GM19239 (cell line): ENCODE data around the gene MAP3K14.

ENCODE experiments used
- DNase-seq: peaks from one replicate; pipeline ENCODE4 v3.0.0; 2011; ENCODE audit warnings: low spot score; ENCODE audit not compliant: insufficient read length
- FAIRE-seq: peaks from 2 replicates; lab custom pipeline; 2011; peaks lifted over from hg19 to GRCh38; lab: Jason Lieb, UNC

The MAP3K14 gene

DNA sequence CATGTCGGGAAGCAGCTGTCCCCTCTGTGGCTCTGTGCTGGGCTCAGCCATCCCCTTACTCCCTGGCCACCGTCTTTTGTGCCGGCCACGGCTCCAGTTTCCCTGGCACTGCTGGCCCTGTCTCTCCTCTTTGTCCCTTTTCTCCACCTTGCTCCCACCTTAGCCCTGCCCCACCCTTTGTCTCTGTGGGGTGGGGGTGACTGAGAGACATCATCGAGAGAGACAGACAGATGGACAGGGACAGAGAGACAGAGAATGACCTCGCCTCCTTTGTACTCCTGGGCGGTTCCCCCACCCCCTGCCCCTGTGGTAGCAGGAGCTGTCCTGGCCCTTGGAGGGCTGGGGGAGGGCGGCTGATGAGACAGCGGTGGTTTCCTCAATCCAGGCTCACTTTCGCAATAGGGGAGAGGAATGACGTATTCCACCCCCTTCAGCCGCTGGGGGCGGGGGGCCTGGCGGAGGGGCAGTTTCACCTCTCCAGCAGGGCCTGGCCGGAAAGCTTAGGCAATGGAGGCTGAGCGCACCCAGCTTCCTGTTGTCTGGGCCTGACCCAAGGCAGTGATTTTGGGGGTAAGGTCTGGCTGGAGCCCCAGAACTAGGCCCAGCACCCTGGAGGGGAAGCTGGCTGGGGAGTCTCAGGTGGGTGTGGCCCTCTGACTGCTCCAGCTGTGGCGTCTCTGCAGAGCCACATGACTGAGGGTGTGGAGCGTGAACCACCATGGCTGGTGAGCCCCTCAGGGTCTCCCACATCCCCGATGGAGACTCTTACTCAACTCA, 87.9 kb downstream of the MAP3K14 start:
- FAIRE-seq (peak; percentile 90), DNase-seq (peak; percentile 80)

DNA sequence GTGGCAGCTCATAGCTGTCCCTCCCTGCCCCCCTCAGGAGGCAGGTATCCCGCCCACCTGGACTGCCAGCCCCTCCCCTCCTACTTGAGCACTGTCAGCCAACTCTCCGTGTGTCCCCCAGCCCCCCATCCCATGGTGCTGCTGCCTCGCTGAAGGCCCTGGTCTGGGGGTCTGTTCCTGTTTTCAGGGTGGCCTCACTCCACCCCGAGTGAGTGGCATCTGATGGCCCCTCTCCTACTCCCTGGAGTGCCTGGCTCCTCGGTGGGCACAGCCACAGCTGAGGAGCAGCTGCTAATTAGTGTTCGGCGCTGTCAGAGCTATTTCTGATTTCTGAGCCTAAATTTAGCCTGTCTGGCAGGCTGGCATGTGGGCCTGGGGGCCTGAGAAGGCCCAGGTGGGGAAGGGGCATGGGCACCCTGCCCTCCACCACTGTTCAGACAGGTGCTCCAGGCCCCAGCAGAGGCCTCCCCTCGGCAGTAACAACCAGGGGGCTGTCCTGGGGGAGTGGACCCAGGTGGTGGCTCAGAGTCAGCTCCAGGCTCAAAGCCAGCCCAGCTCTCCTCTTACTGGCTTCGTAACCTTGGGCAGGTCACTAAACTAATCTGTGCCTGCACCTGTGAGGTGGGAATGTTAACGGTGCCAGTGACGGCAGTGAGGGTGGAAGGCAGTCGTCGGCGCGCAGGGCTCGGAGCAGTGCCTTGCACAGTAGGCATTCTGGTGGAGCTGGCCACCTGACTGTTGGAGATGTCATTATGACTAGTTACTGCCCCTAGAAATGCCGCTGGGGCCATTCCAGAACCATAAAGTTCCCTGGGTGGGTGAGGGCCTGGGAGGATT, 88.7 kb downstream of the MAP3K14 start:
- FAIRE-seq = no peak
- DNase-seq = no peak

DNA sequence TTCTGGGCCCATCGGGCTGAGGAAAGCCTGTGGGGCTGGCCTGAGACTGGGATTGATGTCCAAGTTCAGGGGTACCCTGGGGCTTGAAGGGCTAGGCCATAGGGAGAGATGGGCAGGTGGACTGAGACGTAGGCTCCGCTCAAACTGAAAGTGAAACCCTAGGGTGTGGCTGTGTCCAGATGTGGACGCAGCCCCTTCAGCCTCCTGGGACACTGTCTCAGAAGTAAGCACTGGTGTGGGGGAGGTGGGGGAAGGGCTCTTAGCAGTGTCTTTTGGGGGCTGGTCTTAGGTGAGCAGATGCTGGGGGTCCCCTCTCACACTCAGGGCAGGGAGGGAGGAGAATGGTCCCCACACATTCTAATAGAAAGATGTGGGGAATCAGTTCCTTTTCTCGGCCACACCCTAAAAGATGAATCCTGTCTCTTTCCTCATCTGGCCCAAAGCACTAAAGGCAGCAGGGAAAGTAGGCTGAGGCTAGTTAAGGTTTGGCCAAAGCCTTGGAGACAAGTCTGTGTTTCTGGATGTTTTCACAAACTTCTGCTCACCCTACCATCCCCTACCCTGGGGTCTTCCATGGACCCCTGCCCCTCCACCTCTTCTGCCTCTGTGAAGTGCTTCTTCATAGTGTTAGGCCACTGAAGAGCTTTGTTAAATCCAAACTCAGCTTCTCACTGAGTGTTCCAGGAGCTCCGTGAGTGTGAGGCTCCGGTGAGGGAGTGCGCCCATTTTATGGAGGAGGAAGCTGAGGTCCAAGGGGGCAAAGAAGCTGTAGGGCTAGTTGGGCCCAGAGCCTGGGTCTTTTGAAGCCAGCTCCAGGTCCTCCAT, 89.5 kb downstream of the MAP3K14 start:
- DNase-seq (no peak), FAIRE-seq (no peak)

DNA sequence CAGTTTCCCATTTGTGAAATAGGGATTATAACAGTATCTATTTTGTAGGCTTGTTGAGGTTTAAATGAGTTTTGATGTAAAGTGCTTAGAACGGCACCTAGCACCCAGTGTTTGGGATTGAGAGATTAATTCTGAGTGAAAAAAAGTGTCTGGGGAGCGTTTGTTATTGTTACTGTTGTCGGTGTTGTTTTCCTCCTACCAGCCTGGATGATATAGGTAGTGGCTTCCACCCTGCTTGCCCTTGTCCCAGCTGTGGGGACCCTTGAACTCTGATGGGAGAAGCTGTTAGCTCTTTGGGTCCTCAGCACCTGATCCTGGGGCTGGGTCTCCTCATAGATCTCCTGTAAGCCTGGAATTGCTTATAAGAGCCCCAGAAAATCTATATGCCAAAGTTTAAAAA, 90.2 kb downstream of the MAP3K14 start:
- DNase-seq = no peak
- FAIRE-seq = no peak

DNA sequence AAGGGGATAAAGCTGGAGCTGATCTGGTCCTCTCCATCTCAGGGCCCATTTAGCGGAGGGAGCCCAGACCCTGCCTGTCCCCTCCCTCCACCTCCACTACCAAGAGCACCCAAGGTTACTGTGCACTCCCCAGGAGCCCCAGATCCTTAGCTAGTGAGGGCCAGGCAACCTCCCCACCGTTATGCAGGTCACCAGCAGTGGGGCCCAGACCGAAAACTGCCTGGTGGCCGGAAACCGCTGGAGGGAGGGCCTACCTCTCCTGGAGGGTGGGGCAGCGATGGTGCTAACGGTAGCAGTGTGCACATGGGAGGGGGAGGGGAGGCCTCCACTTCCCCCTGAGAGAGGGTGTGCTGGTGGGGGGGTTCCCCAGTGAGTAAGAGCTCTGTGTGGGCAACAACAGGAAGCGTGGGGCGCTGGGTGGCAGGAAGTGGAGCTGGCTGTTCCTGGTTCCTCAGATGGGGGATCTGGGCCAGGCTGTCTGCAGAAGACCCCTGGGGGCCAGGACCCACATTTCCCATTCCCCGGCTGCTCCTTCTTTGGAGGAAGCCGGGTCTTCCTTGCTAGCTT, 90.8 kb downstream of the MAP3K14 start:
- peak; percentile 82 for DNase-seq
- peak; percentile 98 for FAIRE-seq

DNA sequence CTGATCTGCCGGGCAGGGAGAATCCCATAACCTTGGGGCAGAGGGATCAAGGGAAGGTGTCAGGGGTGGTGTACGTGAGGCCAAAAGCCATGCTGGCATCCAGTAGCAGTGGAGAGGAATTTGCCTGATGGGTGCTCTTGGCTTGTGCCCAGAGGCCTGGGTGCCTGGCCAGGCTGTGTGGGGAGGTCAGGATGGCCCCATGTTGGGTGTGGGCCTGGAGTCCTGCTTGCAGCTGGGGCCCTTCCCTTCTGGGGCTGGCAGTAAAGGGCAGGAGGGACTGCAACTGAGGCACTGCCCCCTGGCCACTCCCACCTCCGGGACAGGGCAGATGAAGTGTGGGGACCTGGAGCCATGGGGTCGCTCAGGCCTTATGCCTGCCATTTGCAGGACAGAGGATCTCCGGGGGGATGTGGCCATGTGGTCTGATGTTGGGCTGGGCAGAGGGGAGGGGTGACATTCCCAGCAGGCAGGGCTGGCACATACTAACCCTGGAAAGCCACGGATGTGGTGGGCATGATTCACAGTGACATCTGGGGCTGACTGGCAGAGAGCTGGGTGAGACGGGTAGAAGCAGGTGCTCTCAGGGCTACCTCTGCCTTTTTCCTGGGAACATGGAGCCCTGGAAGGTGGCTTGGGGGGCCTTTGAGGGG, 91.6 kb downstream of the MAP3K14 start:
- FAIRE-seq (peak; percentile 79), DNase-seq (no peak)

DNA sequence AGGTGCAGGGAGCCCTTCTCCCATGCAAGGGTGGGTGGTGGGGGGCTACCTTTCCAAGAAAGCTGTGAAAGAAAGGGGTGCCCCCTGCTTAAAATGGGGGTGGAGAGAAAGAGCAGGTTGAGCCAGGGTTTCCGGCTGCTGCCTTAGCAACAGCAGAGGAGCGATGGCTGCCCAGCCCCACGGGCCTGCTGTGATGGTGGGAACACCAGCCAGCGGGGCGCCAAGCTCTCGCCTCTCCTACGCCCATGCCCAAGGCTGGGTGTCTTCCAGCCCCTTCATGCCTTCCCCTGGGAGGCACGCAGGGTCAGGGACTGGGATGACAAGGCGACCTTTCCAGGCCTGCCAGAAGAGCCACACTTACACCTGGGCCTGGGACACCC, 92.2 kb downstream of the MAP3K14 start:
- DNase-seq (no peak), FAIRE-seq (no peak)

DNA sequence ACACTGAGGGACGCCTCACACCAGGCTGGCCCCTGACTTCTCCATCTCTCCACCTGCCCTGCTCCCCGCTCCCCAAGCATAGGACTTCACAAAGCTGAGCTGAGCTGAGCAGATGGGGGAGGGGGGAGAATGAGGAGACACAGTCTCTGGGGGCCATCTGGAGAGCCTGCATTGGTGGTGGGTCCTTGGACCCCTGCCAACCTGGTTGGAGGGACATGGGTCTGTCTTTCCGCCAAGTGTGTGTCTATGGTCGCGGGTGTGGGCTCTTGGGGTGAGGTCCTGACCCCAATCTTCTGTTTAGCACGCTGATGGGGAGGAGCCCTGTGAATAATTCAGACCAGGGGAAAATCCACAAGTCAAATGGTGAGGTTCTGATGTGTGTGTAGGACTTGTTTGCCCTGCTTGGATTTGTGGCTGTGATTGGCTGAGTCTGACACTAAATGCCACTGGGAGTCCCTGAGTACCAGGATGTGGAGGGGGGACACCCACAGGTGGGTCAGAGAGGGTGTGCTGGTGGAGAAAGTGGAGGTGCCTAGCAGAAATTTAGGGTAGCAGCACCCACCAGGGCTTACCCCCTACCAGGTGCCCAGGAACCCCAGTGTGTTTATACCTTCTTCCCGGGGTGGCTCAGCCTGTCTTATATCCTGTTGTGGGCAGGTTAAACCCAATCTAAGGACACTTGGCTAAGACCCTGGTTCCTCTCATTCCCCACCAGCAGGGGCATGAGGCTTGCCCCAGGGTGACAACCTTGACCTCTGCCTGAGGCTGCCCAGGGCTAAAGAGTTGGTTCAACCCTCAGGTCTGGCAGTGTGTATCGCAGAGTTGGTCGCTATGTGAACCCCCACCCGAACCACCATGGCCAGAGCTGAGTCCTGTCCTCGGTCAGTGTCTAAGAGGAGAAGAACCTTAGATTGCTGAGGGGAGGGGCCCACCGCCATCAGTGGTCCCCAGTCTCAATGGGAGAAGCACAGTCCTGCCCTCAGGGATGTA, 93.0 kb downstream of the MAP3K14 start:
- FAIRE-seq (peak; percentile 89), DNase-seq (no peak)

DNA sequence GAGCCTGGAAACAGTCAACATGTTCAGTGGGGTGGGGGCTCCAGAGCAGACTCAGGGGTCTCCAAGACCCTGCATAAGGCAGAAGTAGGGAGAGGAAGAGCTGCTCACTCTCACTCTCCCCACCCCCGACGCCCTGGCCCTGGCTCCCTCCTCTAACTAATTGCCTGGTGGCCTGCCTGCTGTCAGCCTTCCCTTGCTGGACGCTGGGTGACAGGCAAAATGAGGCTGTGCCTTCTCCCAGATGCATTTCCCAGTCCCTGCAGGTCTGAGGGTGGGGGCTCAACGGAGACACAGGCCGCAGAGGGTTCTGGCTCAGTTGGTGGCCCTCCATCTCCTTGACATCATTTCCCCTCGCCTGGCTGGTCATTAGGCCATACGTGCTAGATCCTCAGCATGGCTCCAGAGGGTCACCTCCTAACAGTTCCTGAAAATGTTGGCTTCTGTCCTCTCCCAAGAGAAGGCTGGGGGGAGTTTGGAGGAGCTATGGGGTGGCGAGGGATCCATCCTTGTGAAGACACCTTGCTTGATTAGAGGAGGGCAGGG, 93.8 kb downstream of the MAP3K14 start:
- DNase-seq = no peak
- FAIRE-seq = no peak

DNA sequence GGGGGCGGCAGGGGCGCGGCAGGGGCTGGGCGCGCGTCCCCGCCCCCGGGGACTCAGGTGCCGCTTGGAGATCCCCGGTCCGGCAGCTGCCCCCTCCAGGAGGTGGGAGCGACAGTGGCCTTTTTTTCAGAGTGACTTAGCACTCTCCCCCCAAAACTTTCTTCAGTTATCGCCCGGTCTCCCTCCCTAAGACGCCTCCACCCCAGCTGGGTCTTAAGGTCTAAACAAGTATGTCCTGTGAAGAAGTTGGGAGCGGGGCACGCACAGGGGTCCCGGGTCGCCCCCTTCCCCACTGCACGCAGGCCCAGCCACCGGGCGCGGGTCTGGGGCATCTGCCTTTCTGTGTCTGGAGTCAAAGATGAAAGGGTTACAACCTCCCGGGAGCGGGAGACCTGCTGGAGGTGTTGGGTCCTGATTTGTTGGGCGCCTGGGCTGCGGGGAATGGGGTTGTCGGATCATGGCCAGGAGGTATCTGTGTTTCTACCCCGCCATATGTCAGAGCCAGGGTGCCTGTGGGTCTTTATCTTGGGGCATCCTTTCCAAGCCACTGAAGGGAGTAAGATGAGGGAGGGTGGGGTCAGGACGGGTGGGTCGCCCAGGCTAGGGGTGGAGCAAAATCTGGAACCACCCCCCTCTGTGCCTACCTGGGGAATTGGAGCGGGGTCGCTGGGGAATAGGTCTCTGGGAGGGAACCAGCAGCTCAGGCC, 94.4 kb downstream of the MAP3K14 start:
- peak; percentile 59 for FAIRE-seq
- DNase-seq = no peak

DNA sequence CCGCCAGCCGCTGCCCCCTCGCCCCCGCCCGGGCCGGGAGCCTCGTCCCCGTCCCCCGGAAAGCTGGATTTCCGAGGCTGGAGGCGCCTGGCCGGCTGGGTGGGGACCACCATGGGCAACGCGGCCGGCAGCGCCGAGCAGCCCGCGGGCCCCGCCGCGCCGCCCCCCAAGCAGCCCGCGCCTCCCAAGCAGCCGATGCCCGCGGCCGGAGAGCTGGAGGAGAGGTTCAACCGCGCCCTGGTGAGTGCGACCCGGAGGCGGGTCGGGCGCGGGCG, 94.9 kb downstream of the MAP3K14 start:
- FAIRE-seq (no peak), DNase-seq (no peak)

DNA sequence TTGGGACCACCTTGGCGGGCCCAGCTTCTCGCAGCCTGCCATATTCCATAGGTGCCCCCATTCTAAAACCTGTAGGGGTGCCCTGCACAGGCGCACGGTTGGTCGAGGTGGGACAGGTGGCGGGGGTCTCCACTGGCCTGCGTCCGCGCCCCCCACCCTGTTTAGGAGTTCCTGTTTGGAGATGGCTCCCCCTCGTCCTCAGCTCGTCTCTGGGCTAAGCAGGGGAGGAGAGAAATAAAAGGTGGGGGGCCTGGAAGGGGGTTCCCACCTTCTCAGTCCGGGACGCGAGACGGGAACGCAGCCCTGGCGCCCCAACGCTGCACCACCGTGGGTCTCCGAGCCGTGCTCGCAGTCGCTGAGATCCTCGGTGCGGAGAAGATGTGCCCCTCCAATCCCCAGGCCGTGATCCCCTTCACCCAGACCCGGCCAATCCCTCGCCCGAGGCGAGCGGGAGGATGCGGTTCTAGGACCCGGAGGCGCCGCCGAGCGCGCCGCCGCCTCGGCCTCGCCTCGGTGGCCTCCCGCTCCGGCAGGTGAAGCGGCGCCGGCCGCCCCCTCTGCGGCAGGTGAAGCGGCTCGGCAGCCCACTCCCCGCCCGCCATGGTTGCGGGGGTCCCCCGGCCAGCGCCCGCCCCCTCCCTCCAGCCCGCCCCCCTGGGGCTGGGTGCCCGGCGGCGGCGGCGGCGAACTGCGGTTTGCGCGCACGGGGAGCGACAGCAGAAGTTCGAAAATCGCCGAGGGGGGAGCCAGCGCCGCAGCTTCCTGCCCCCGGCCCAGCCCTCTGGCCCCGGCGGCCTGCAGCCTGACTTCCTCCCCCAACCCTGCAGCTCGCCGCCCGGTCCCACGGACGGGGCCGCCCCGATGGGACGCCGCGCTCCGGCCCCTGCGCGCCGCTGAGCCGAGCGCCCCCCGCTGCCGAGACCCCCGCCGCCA, 95.5 kb downstream of the MAP3K14 start, which contains the start of gene FMNL1:
Gene FMNL1, plus strand, starts transcription at position 805 of the 933 bp plus-strand sequence. CDS start 240 bp downstream, outside the sequence.
- no peak for FAIRE-seq
- no peak for DNase-seq

DNA sequence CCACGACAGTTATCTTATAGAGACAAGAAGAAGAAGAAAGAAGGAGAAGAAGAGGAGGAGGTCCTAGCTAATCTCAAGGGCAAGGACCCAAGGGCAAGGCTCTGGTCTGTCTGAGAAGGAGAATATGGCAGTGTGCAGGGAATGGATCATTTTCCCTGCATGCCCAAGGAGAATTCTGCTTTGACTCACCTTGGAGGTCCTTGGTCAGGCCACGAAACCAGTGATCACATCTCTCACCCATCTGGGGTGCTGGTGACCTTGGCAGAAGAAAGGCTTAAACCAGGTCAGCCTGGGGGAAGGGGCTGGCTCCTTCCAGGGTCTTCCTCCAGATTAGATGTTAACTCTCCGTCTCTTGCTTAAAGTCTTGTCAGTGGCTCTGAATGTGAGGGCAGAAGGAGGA, 96.7 kb downstream of the MAP3K14 start:
- no peak for DNase-seq
- FAIRE-seq = peak; percentile 26

DNA sequence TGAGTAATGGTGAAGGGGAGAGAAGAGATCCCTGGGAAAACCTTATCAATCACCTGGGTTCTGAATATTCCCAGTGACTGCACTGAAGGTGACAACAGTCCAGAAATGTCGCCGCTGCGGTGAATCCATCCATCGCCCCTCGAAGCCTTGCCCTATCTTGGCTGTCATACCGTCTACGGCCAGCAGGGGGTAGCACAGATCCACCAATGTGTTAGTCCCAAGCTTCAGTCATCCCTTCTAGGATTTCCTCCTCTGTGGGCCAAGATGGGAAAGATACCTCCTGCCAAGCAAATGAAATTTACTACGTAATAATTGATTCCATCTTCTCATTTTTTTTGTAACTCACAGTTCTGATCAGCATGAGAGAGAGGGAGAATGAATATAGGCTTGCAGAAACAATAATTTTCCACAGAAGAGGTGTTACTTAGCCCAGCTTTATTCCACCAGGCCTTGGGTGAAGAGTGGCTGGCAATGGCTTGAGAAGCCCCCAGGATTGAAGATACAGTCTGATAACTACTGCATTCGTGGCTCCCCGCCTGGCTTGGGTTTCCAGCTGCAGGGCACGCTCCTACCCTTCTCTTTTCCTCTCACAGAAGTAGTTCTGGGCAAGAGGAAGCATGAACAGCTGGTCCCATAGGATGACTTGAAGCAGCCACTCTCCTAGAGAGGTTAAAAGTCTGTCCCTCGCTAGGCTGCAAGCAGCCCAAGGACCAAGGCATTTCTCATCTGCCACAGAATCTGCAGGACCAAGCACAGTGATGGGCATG, 97.7 kb downstream of the MAP3K14 start:
- FAIRE-seq (peak; percentile 100), DNase-seq (no peak)
